HepG2 (cell line): ENCODE measurements around the gene THSD8. TPM values are rescaled to one million over a fixed set of nuclear protein-coding genes. Genes with fewer than 3 reads are reported as not detected.

ENCODE experiments used
- DMTF1 ChIP-seq: sonication (generic); formaldehyde crosslinking; IDR thresholded peaks from 2 replicates; pipeline ENCODE4 v1.4.0; 2020; ENCODE audit warnings: mild to moderate bottlenecking, missing genetic modification reagents
- HNRNPLL ChIP-seq: fragments of 200-400 bp; formaldehyde crosslinking; IDR thresholded peaks from 2 replicates; pipeline ENCODE4 v1.6.1; 2017; ENCODE audit warnings: mild to moderate bottlenecking, low read depth, low read length; ENCODE audit not compliant: poor library complexity, severe bottlenecking
- JDP2 ChIP-seq: sonication (generic); formaldehyde crosslinking; IDR thresholded peaks from 2 replicates; pipeline ENCODE4 v1.8.1; 2022; ENCODE audit warnings: missing genetic modification reagents, borderline replicate concordance
- JUN ChIP-seq: sonication (generic); formaldehyde crosslinking; IDR thresholded peaks from 2 replicates; pipeline ENCODE4 v1.4.0; 2020; ENCODE audit warnings: mild to moderate bottlenecking, missing genetic modification reagents
- KDM3A ChIP-seq: IDR thresholded peaks from 2 replicates; pipeline ENCODE4 v1.6.1; 2018; ENCODE audit warnings: low read depth, missing compliant biosample characterization
- NR1H2 ChIP-seq: sonication (generic); formaldehyde crosslinking; IDR thresholded peaks from 2 replicates; pipeline ENCODE4 v1.8.1; 2022; ENCODE audit warnings: low read depth, missing genetic modification reagents, borderline replicate concordance
- NR2F2 ChIP-seq: IDR thresholded peaks from 2 replicates; pipeline ENCODE4 v1.6.1; 2012; ENCODE audit warnings: low read depth, inconsistent platforms, borderline replicate concordance
- PRPF4 ChIP-seq: fragments of 200-400 bp; formaldehyde crosslinking; IDR thresholded peaks from 2 replicates; pipeline ENCODE4 v1.6.1; 2016; ENCODE audit warnings: low read length, low read depth; ENCODE audit not compliant: poor library complexity, severe bottlenecking
- SP140L ChIP-seq: sonication (generic); formaldehyde crosslinking; IDR thresholded peaks from 2 replicates; pipeline ENCODE4 v1.4.0; 2020; ENCODE audit warnings: missing genetic modification reagents, borderline replicate concordance
- SP4 ChIP-seq: sonication (generic); formaldehyde crosslinking; IDR thresholded peaks from 2 replicates; pipeline ENCODE4 v1.8.1; 2023; ENCODE audit warnings: mild to moderate bottlenecking, missing genetic modification reagents
- TCF12 ChIP-seq, 2 experiments: fragments of 450-650 bp in 1 of 2; sonication (generic) in 1 of 2; formaldehyde crosslinking in 1 of 2; IDR thresholded peaks; 2 replicates each; pipeline versions ENCODE4 v1.6.1 to v1.8.0; 2017 to 2022; ENCODE audit warnings: antibody characterized with exemption in 1 of 2, mild to moderate bottlenecking in 1 of 2, missing genetic modification reagents in 1 of 2, moderate library complexity in 1 of 2
- ZBTB21 ChIP-seq: sonication (generic); formaldehyde crosslinking; IDR thresholded peaks from 2 replicates; pipeline ENCODE4 v1.4.0; 2020; ENCODE audit warnings: missing genetic modification reagents
- ZNF276 ChIP-seq: sonication (generic); formaldehyde crosslinking; IDR thresholded peaks from 2 replicates; pipeline ENCODE4 v1.4.0; 2020; ENCODE audit warnings: mild to moderate bottlenecking, low read depth, missing genetic modification reagents
- ZNF296 ChIP-seq: sonication (generic); formaldehyde crosslinking; conservative IDR thresholded peaks from 2 replicates; pipeline ENCODE4 v1.5.0; 2020; ENCODE audit warnings: mild to moderate bottlenecking, missing genetic modification reagents
- ZNF367 ChIP-seq: sonication (generic); formaldehyde crosslinking; IDR thresholded peaks from 2 replicates; pipeline ENCODE4 v1.4.0; 2020; ENCODE audit warnings: missing genetic modification reagents, borderline replicate concordance
- ZNF674 ChIP-seq: sonication (generic); formaldehyde crosslinking; IDR thresholded peaks from 2 replicates; pipeline ENCODE4 v1.5.0; 2020; ENCODE audit warnings: low read depth, mild to moderate bottlenecking, missing genetic modification reagents
- ZNF691 ChIP-seq: sonication (generic); formaldehyde crosslinking; IDR thresholded peaks from 2 replicates; pipeline ENCODE4 v1.4.0; 2020; ENCODE audit warnings: missing genetic modification reagents, low read depth, mild to moderate bottlenecking, borderline replicate concordance
- polyA plus RNA-seq, 8 experiments: library from polyadenylated mRNA; depleted of rRNA in 3 of 8; stranded (reverse) in 7 of 8; unstranded in 1 of 8; fragments of >200 nt; fragmentation: Illumina TruSeq in 4 of 8; extraction: Trizol in 4 of 8; gene quantifications; 2 replicates each; pipeline versions ENCODE4 v1.2.1 to v1.2.3, GENCODE V29; 2011 to 2016; ENCODE audit warnings: low read depth in 4 of 8, missing spikeins in 1 of 8, mixed read lengths in 1 of 8; ENCODE audit not compliant: insufficient read depth in 1 of 8
- total RNA-seq, 5 experiments: library from RNA; depleted of rRNA; stranded (reverse); fragments of >200 nt; fragmentation: Illumina TruSeq; extraction: Trizol; gene quantifications; 2 replicates each; pipeline ENCODE4 v1.2.3, GENCODE V29; 2016; ENCODE audit warnings: low read depth in 1 of 5
- TF ChIP-seq, protein P1 (sequence below): sonication (generic); formaldehyde crosslinking; IDR thresholded peaks from 2 replicates; pipeline ENCODE4 v1.4.0; 2020; ENCODE audit warnings: missing genetic modification reagents, borderline replicate concordance

The THSD8 gene
- total and polyA plus RNA-seq, 2 of the 13 experiments (the other 11 are each of a cell fraction or from before 2014, with no cell fraction given): 4.8 to 14.9 TPM

- TF ChIP-seq PRPF4 (no peak), SP140L (CRISPR knock-in tag) (no peak), NR2F2 (no peak), TCF12 (IDR thresholded peaks at IDR 0.05) (no peak), TCF12 (CRISPR knock-in tag; IDR thresholded peaks at IDR 0.05) (peak; percentile 57; the same call in 1 of the 2 replicates), HNRNPLL (peak; percentile 48), DMTF1 (CRISPR knock-in tag) (no peak), JUN (CRISPR knock-in tag) (no peak), NR1H2 (no peak), KDM3A (CRISPR knock-in tag) (no peak), SP4 (CRISPR knock-in tag) (peak; percentile 89), ZNF674 (CRISPR knock-in tag) (no peak), ZNF691 (CRISPR knock-in tag) (no peak), ZNF296 (CRISPR knock-in tag) (no peak), ZNF367 (CRISPR knock-in tag) (no peak), JDP2 (CRISPR knock-in tag) (no peak; the same call in 1 of the 2 replicates), ZBTB21 (CRISPR knock-in tag) (no peak), ZNF276 (no peak)
- TF ChIP-seq, protein P1, sequence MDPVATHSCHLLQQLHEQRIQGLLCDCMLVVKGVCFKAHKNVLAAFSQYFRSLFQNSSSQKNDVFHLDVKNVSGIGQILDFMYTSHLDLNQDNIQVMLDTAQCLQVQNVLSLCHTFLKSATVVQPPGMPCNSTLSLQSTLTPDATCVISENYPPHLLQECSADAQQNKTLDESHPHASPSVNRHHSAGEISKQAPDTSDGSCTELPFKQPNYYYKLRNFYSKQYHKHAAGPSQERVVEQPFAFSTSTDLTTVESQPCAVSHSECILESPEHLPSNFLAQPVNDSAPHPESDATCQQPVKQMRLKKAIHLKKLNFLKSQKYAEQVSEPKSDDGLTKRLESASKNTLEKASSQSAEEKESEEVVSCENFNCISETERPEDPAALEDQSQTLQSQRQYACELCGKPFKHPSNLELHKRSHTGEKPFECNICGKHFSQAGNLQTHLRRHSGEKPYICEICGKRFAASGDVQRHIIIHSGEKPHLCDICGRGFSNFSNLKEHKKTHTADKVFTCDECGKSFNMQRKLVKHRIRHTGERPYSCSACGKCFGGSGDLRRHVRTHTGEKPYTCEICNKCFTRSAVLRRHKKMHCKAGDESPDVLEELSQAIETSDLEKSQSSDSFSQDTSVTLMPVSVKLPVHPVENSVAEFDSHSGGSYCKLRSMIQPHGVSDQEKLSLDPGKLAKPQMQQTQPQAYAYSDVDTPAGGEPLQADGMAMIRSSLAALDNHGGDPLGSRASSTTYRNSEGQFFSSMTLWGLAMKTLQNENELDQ: no peak
Measured at GRCh38 chr19:12793290-12794195, 8.3 kb upstream of the THSD8 start (continued).
